Neuronal stem cell (in vitro differentiated cells): ENCODE results near the gene SLC25A4.

ENCODE experiments used
- DNase-seq: peaks from one replicate; pipeline ENCODE4 v3.0.0-alpha.2; 2013; ENCODE audit warnings: low spot score
- H2AFZ ChIP-seq: one replicate; pipeline ENCODE4 v1.6.1; 2013; ENCODE audit warnings: mild to moderate bottlenecking, low read length, inconsistent platforms
- H2AK5ac ChIP-seq: 2 replicates; pipeline ENCODE4 v1.6.1; 2013; ENCODE audit warnings: low read depth, mild to moderate bottlenecking, inconsistent platforms, low read length, moderate library complexity, mixed read lengths
- H2BK120ac ChIP-seq: 2 replicates; pipeline ENCODE4 v1.6.1; 2013; ENCODE audit warnings: low read depth, mild to moderate bottlenecking, inconsistent platforms, low read length, moderate library complexity, mixed read lengths
- H2BK12ac ChIP-seq: one replicate; pipeline ENCODE4 v1.6.1; 2013; ENCODE audit warnings: low read length, inconsistent platforms
- H2BK15ac ChIP-seq: 2 replicates; pipeline ENCODE4 v1.6.1; 2013; ENCODE audit warnings: mild to moderate bottlenecking, low read length, inconsistent platforms, mixed read lengths
- H2BK5ac ChIP-seq: one replicate; pipeline ENCODE4 v1.6.1; 2013; ENCODE audit warnings: inconsistent platforms, mild to moderate bottlenecking, low read length, moderate library complexity
- H3K14ac ChIP-seq: one replicate; pipeline ENCODE4 v1.6.1; 2013; ENCODE audit warnings: low read length, inconsistent platforms
- H3K18ac ChIP-seq: 2 replicates; pipeline ENCODE4 v1.6.1; 2013; ENCODE audit warnings: low read length, inconsistent platforms
- H3K23ac ChIP-seq: 2 replicates; pipeline ENCODE4 v1.6.1; 2013; ENCODE audit warnings: low read depth, mild to moderate bottlenecking, mixed read lengths, low read length, inconsistent platforms; ENCODE audit not compliant: poor library complexity
- H3K27ac ChIP-seq: replicated peaks from 3 replicates; pipeline ENCODE4 v1.5.1; 2013; ENCODE audit warnings: low read length, inconsistent platforms
- H3K27me3 ChIP-seq, 3 experiments: 2 replicates each; pipeline ENCODE4 v1.6.1; 2013; ENCODE audit warnings: low read length in 3 of 3, mild to moderate bottlenecking in 2 of 3, inconsistent platforms in 1 of 3, low read depth in 1 of 3, mixed read lengths in 1 of 3, moderate library complexity in 1 of 3; ENCODE audit not compliant: control insufficient read depth in 3 of 3, insufficient read depth in 3 of 3
- H3K36me3 ChIP-seq, 2 donors: replicated peaks in 1 of 2; 2 replicates each; pipeline ENCODE4 v1.6.1; 2013; ENCODE audit warnings: low read length in 2 of 2; ENCODE audit not compliant: control insufficient read depth in 2 of 2, insufficient read depth in 2 of 2
- H3K4ac ChIP-seq: 2 replicates; pipeline ENCODE4 v1.6.1; 2013; ENCODE audit warnings: inconsistent platforms, mild to moderate bottlenecking, low read length, moderate library complexity
- H3K4me1 ChIP-seq, 2 donors: 1 replicate in 1 of 2; 2 replicates in 1 of 2; pipeline ENCODE4 v1.6.1; 2013; ENCODE audit warnings: low read length in 2 of 2, low read depth in 1 of 2; ENCODE audit not compliant: control insufficient read depth in 2 of 2, insufficient read depth in 1 of 2
- H3K4me2 ChIP-seq: one replicate; pipeline ENCODE4 v1.6.1; 2013; ENCODE audit warnings: mild to moderate bottlenecking, low read length, inconsistent platforms; ENCODE audit not compliant: insufficient read depth, poor library complexity, severe bottlenecking
- H3K4me3 ChIP-seq, 2 donors: 2 replicates each; pipeline ENCODE4 v1.5.1; 2013; ENCODE audit warnings: low read length in 2 of 2, mild to moderate bottlenecking in 2 of 2, inconsistent platforms in 1 of 2, moderate library complexity in 1 of 2
- H3K79me1 ChIP-seq: one replicate; pipeline ENCODE4 v1.6.1; 2013; ENCODE audit warnings: low read depth, mild to moderate bottlenecking, inconsistent platforms, low read length, moderate library complexity
- H3K9ac ChIP-seq: one replicate; pipeline ENCODE4 v1.6.1; 2013; ENCODE audit warnings: mild to moderate bottlenecking, low read depth, low read length, inconsistent platforms; ENCODE audit not compliant: poor library complexity
- H3K9me3 ChIP-seq, 2 donors: replicated peaks in 1 of 2; 2 replicates each; pipeline versions ENCODE3 to v1.6.1; 2013; ENCODE audit warnings: low read length in 2 of 2, mild to moderate bottlenecking in 2 of 2, inconsistent platforms in 1 of 2, low read depth in 1 of 2, mixed read lengths in 1 of 2, moderate library complexity in 1 of 2; ENCODE audit not compliant: control insufficient read depth in 2 of 2, insufficient read depth in 1 of 2
- H4K8ac ChIP-seq: one replicate; pipeline ENCODE4 v1.6.1; 2013; ENCODE audit warnings: low read depth, mild to moderate bottlenecking, inconsistent platforms, low read length, moderate library complexity
- H4K91ac ChIP-seq: one replicate; pipeline ENCODE4 v1.6.1; 2013; ENCODE audit warnings: low read length, low read depth, mild to moderate bottlenecking, inconsistent platforms; ENCODE audit not compliant: poor library complexity
- WGBS, 2 donors: extraction: QIAGEN DNeasy Blood & Tissue Kit; methylation state at CpG; one replicate each; pipeline ENCODE4 v1.1.7; 2013; ENCODE audit warnings: missing lambda C conversion rate in 2 of 2, mixed read lengths in 1 of 2; ENCODE audit not compliant: insufficient read length in 2 of 2, insufficient replicate concordance in 1 of 2; ENCODE audit errors: extremely low coverage in 2 of 2; 5-methylcytosine and 5-hydroxymethylcytosine counted together

Gene SLC25A4

DNA sequence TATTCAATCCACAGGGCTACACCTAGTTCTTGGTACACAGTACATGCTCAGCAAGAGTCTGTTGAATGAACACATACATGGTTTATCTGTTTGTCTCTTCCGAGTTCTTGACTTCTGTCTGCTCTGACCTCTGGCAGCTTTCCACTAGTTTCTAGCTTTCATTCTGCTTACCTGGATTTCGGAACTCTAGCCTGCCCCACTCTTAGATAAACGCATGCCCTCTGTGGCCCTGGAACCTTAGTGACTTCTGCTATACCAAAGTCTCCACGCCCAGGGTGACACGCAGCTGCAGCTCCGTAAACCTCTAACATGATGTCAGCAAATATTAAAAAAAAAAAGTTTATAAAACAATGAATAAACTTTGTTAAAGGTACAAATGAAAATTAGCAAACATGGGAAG is 1.3 kb upstream of the SLC25A4 start:
- H3K27me3 ChIP-seq, result peaks cover 0 to 12% (median 0%) of the 10 kb centered on the region in 3 experiments
- no peak overlapping the region for H2BK12ac ChIP-seq
- H3K18ac ChIP-seq, result no peak overlapping the region
- H3K23ac ChIP-seq, result no peak overlapping the region
- no peak overlapping the region for H3K4me2 ChIP-seq
- H3K79me1 ChIP-seq, result peaks cover 8% of the 10 kb centered on the region
- H2AK5ac ChIP-seq, result no peak overlapping the region
- H3K4ac ChIP-seq, result no peak overlapping the region
- WGBS, 2 donors, result no CpG with 5 or more reads among the region's 6 CpGs
- H3K4me1 ChIP-seq, result peaks cover 4 to 6% of the 10 kb centered on the region in 2 donors
- no peak overlapping the region for H2BK120ac ChIP-seq
- H3K14ac ChIP-seq, result no peak overlapping the region
- no peak overlapping the region for H2BK15ac ChIP-seq
- H3K4me3 ChIP-seq, result no peak overlapping the region
- no peak overlapping the region for H3K27ac ChIP-seq
- H3K36me3 ChIP-seq, result peaks cover 10 to 19% of the 10 kb centered on the region in 2 donors
- no peak overlapping the region for H4K8ac ChIP-seq
- H3K9me3 ChIP-seq, result no peaks in the 10 kb centered on the region
- no peak overlapping the region for H2BK5ac ChIP-seq
- DNase-seq, result no peak
- no peak overlapping the region for H3K9ac ChIP-seq
- H4K91ac ChIP-seq, result no peak overlapping the region
- H2AFZ ChIP-seq, result no peak overlapping the region

DNA sequence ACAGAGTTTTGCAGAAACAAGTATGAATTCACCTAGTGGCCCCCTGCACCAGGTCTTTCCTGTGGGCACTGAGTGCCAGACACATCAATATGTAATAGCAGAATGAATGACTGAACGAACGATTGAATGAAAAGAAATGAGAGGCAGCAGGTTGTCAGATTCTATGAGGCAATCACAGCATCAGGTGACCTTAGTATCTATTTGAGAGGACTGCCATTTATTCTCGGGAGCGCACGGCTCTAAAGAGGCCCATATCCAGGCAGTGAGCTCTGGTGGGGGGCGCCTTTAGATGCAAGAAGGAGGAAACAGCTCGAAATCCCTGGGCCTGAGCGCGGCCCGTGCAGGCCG is 528 bp upstream of the SLC25A4 start:
- Histone ChIP-seq H3K9ac (peak overlapping the region; percentile 94), H2BK5ac (peak overlapping the region; percentile 87), H4K8ac (no peak overlapping the region), H3K18ac (peak overlapping the region; percentile 94), H3K36me3 (peaks cover 10 to 25% of the 10 kb centered on the region in 2 donors), H3K14ac (no peak overlapping the region), H4K91ac (no peak overlapping the region), H3K4ac (no peak overlapping the region), H2AFZ (peak overlapping the region; percentile 96), H3K9me3 (no peaks in the 10 kb centered on the region), H3K4me2 (peak overlapping the region; percentile 93), H3K79me1 (peaks cover 8% of the 10 kb centered on the region), H3K4me1 (peaks cover 4 to 6% of the 10 kb centered on the region in 2 donors), H2BK15ac (peak overlapping the region; percentile 13), H2BK120ac (no peak overlapping the region), H3K4me3 (peak overlapping the region; percentile 89 to 92), H3K27ac (no peak overlapping the region), H2BK12ac (no peak overlapping the region), H3K27me3 (peaks cover 0 to 12% (median 0%) of the 10 kb centered on the region in 3 experiments), H3K23ac (peak overlapping the region; percentile 99), H2AK5ac (no peak overlapping the region)
- no peak for DNase-seq
- WGBS, 2 donors, result no CpG with 5 or more reads among the region's 11 CpGs

DNA sequence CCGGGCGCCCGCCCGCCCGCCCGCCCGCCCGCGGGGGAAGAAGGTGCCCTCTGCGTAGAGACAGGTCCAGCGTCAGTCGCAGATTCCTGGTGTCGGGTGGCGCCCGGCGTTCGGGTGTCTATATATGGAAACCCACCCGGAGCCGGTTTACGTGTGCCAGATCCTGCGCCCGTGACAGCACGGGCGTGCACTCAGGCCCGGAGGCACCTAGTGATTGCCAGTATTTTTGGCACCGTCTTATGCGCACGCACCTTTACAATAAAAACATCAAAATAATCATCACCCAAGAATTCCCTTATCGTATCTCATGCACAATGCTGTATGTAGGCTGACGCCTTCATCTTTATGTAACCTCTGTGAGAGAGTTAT is 519 bp downstream of the SLC25A4 start:
- Histone ChIP-seq H2AK5ac (no peak overlapping the region), H3K9ac (no peak overlapping the region), H4K91ac (no peak overlapping the region), H3K23ac (no peak overlapping the region), H3K36me3 (peaks cover 10 to 25% of the 10 kb centered on the region in 2 donors), H2BK15ac (no peak overlapping the region), H2BK12ac (no peak overlapping the region), H3K18ac (no peak overlapping the region), H3K4me3 (peak overlapping the region; percentile 89 to 92), H3K27ac (no peak overlapping the region), H3K4me1 (peaks cover 4 to 6% of the 10 kb centered on the region in 2 donors), H2BK120ac (peak overlapping the region; percentile 40), H3K14ac (no peak overlapping the region), H3K4me2 (peak overlapping the region; percentile 61), H2BK5ac (peak overlapping the region; percentile 87), H2AFZ (peak overlapping the region; percentile 96), H3K9me3 (no peaks in the 10 kb centered on the region), H3K4ac (no peak overlapping the region), H3K79me1 (peaks cover 8% of the 10 kb centered on the region), H4K8ac (no peak overlapping the region), H3K27me3 (peaks cover 0 to 10% (median 0%) of the 10 kb centered on the region in 3 experiments)
- no peak for DNase-seq
- no CpG with 5 or more reads among the region's 30 CpGs for WGBS, 2 donors

DNA sequence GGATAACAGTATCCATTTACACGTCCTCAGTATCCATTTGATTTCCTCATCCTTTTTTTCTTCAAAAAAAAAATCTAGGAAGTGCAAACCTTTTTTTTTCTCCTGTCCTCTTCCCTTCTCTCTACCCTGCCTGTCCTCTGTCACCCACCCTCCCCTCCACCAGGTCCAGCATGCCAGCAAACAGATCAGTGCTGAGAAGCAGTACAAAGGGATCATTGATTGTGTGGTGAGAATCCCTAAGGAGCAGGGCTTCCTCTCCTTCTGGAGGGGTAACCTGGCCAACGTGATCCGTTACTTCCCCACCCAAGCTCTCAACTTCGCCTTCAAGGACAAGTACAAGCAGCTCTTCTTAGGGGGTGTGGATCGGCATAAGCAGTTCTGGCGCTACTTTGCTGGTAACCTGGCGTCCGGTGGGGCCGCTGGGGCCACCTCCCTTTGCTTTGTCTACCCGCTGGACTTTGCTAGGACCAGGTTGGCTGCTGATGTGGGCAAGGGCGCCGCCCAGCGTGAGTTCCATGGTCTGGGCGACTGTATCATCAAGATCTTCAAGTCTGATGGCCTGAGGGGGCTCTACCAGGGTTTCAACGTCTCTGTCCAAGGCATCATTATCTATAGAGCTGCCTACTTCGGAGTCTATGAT is 1.7 kb downstream of the SLC25A4 start:
- no peak for DNase-seq
- H3K27ac ChIP-seq, result no peak overlapping the region
- peak overlapping the region; percentile 6 for H4K8ac ChIP-seq
- H2BK15ac ChIP-seq, result no peak overlapping the region
- no peak overlapping the region for H3K14ac ChIP-seq
- peak overlapping the region in 1 of 2 donors; percentile 23 for H3K4me3 ChIP-seq
- H2AFZ ChIP-seq, result no peak overlapping the region
- H3K9ac ChIP-seq, result peak overlapping the region; percentile 56
- peaks cover 4 to 6% of the 10 kb centered on the region in 2 donors for H3K4me1 ChIP-seq
- H2BK120ac ChIP-seq, result no peak overlapping the region
- peaks cover 8% of the 10 kb centered on the region for H3K79me1 ChIP-seq
- no peak overlapping the region for H3K4me2 ChIP-seq
- H2BK12ac ChIP-seq, result no peak overlapping the region
- H3K4ac ChIP-seq, result no peak overlapping the region
- H2AK5ac ChIP-seq, result peak overlapping the region; percentile 50
- no peak overlapping the region for H4K91ac ChIP-seq
- whole genome bisulfite sequencing, 2 donors, result no CpG with 5 or more reads among the region's 16 CpGs
- H3K23ac ChIP-seq, result peak overlapping the region; percentile 86
- no peak overlapping the region for H3K18ac ChIP-seq
- peaks cover 12 to 35% of the 10 kb centered on the region in 2 donors for H3K36me3 ChIP-seq
- H2BK5ac ChIP-seq, result no peak overlapping the region
- H3K9me3 ChIP-seq, result peaks cover 0 to 2% of the 10 kb centered on the region in 2 donors
- H3K27me3 ChIP-seq, result peaks cover 0 to 2% (median 0%) of the 10 kb centered on the region in 3 experiments
